ENCODE data around the gene UBAP1L. TPM values are rescaled to one million over a fixed set of nuclear protein-coding genes. Genes with fewer than 3 reads are reported as not detected.

The UBAP1L gene
- total and polyA plus RNA-seq, 10 donors: 2.5 to 11.2 (median 7.0) TPM

DNA sequence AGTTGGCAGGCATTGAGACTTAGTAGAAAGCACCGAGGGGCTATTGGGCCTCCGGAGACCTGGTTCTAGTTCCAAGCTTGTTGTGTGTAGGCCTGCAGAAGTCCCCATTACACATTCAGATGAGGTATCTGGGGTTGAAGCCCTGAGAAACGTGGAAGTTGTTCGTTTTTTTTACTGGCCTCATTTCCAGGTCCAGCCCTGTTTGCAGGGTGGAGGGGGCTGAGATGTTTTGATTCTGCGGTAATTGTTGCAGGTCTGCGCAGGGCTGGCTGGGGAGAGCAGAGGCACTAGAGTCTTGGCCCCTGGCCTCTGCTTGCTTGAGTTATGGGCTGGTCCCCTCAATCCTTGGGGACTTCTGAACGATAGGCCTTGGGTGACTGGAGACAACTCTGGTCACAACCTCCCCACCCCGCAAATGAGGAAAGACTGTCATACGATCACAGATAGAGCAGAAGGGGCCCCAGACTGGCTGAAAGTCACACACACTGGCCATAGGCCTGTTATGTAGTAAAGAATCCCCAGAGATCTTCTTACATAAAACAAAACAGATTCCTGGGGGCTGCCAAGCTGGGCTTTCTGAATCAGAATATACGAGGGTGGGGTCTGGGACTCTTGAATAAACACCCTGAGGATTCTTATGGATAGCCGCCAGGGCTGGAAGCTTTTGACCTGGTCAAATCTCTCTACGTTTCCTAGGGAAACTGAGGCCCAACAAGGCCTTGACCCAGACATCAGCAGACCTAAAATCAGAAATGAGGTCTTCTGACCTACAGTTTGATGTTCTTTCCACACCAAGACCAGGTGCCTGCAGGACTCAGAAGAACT is 22.8 kb downstream of the UBAP1L start:
- TF ChIP-seq POLR2A (IDR thresholded peaks at IDR 0.05) (no peak), POLR2AphosphoS5 (IDR thresholded peaks at IDR 0.05) (no peak), CTCF (IDR thresholded peaks at IDR 0.05 in 8 of 11, conservative IDR thresholded peaks at IDR 0.05 in 3 of 11) (no peak)
- DNase-seq: no peak
- Histone ChIP-seq H3K9me3 (no peaks in the 10 kb centered on the region), H3K4me1 (peaks cover 0 to 22% (median 4%) of the 10 kb centered on the region in 6 donors), H3K4me3 (no peak overlapping the region), H3K36me3 (peaks cover 0 to 29% (median under 1%) of the 10 kb centered on the region in 6 donors), H3K27me3 (replicated peaks in 1 of 7) (no peaks in the 10 kb centered on the region), H3K27ac (no peak overlapping the region)
- 87 to 96% (median 91%) methylated on average over 11 to 12 of the region's 12 CpGs for WGBS, 5 donors
- intact Hi-C loops (cut with DNase I; ENCODE audit: low total_unique reads): no loop called here

DNA sequence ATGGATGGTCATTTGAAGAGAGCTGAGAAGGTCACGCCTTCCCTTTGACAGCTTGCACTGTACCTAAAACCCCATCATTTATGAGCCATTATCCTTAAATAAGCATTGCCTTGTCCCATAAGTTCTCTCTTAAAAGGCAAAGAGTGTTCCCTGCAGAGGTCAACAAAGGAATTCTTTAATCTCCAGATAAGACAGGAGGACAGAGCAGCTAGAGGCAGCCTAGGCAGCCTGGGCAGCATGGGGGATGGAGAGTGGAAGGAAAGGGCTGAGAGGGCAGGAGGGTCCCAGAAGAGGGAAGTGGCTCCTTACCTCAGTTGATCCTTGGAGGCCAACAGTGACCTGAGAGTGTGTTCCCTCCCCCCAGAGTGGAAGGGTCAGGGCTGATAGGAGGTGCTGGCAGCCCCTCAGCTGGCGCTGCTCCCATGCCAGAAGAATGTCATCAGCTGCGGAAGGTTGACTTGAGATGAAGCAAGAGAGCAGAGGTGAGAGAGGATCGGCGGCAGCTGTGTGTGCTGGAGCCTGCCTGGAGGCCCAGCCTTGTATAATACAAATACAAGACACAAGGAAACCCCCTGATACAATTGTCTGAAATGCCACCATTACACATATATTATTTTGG is 25.7 kb downstream of the UBAP1L start:
- Histone ChIP-seq H3K27me3 (replicated peaks in 1 of 7) (peaks cover 0 to 14% (median 0%) of the 10 kb centered on the region in 7 donors), H3K27ac (peak overlapping the region in 2 of 8 donors; percentile 4 to 59), H3K9me3 (no peaks in the 10 kb centered on the region), H3K4me3 (no peak overlapping the region), H3K36me3 (peaks cover 0 to 11% (median 0%) of the 10 kb centered on the region in 6 donors), H3K4me1 (peaks cover 0 to 49% (median 6%) of the 10 kb centered on the region in 6 donors)
- intact Hi-C loops (cut with DNase I; ENCODE audit: low total_unique reads): no loop called here
- no peak for DNase-seq
- TF ChIP-seq POLR2AphosphoS5 (IDR thresholded peaks at IDR 0.05) (peak in 2 of 3 donors; percentile 57 to 58), POLR2A (IDR thresholded peaks at IDR 0.05) (no peak)
- WGBS, 5 donors: 70 to 88% (median 77%) methylated on average over 5 of the region's 5 CpGs

DNA sequence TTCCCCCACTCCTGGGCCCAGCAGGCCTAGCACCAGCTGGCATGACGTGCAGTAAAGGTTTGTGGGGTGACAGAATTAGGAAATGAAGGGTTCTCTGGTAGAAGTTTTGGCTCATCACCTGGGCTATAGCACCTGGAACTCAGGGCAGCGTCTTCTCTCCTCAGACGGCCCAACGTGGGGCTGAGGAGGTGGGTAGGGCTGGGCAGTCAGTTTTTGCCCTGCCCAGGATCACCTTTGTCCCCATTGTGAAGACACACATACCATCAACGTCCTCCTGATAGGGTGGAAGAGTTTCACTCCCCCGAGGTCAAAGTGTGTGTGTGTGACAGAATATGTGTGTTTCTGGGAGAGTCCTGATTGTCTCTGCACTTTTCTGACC is 26.4 kb downstream of the UBAP1L start:
- Histone ChIP-seq H3K36me3 (peaks cover 0 to 10% (median 0%) of the 10 kb centered on the region in 6 donors), H3K4me3 (no peak overlapping the region), H3K4me1 (peaks cover 0 to 56% (median 8%) of the 10 kb centered on the region in 6 donors), H3K9me3 (no peaks in the 10 kb centered on the region), H3K27me3 (replicated peaks in 1 of 7) (peaks cover 0 to 21% (median 0%) of the 10 kb centered on the region in 7 donors), H3K27ac (peak overlapping the region in 3 of 8 donors; percentile 8 to 59 (median 8))
- 61 to 76% (median 69%) methylated on average over 6 of the region's 6 CpGs for WGBS, 5 donors
- no peak for DNase-seq
- TF ChIP-seq CTCF (IDR thresholded peaks at IDR 0.05 in 8 of 11, conservative IDR thresholded peaks at IDR 0.05 in 3 of 11): no peak
- no peak for TF ChIP-seq POLR2AphosphoS5 (IDR thresholded peaks at IDR 0.05)
- TF ChIP-seq POLR2A (IDR thresholded peaks at IDR 0.05): no peak
- intact Hi-C loops (cut with DNase I; ENCODE audit: low total_unique reads): no loop called here

DNA sequence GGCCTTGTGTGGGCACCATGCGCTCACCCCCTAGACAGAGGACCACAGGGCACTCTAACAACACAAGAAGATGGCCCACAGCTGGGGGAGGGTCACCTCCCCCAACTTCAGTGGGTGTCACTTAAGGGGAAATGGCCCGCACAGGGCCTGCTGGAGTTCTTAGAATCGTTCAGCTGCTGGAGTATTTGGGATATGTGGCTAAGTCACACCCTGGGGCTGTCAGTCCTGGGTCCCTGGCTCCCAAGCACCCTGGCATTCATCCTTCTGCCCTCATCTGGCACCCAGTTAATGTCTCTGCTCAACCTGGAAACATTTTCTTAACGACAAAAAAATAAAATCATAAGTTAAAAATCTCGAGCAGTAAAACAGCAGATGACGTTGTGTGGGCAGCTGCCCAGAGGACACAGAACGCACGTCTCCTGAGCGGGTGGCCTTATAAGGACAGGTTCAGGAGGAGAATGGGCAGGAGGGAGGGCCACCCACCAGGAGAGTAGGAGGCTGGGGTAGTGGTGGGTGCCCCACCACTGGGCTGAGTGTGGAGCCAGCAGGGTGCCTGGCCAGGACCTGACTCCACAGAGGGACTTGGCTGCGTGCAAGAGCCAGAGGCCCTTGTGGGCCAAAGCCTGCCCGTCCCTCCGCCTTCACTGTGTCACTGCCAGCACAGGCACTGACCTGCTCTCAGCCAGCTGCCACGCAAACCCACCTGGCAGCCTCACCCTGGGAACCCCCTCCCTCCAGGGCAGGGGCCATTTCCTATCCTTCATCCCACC is 26.9 kb downstream of the UBAP1L start:
- Histone ChIP-seq H3K9me3 (no peaks in the 10 kb centered on the region), H3K4me1 (peaks cover 0 to 62% (median 11%) of the 10 kb centered on the region in 6 donors), H3K27me3 (replicated peaks in 1 of 7) (peaks cover 0 to 27% (median 0%) of the 10 kb centered on the region in 7 donors), H3K27ac (peak overlapping the region in 3 of 8 donors; percentile 8 to 59 (median 8)), H3K36me3 (peaks cover 0 to 7% (median 0%) of the 10 kb centered on the region in 6 donors), H3K4me3 (no peak overlapping the region)
- WGBS, 5 donors: 79 to 87% (median 85%) methylated on average over 12 to 13 of the region's 13 CpGs
- intact Hi-C loops (cut with DNase I; ENCODE audit: low total_unique reads): no loop called here
- no peak for DNase-seq
- TF ChIP-seq POLR2AphosphoS5 (IDR thresholded peaks at IDR 0.05) (peak in 2 of 3 donors; percentile 10 to 51), POLR2A (IDR thresholded peaks at IDR 0.05) (no peak)
